HL-60/S4 (cell line): ENCODE results near the gene PMS2.
"Not testable (repeated sequence)": the region's sequence is repeated elsewhere in the genome, so short reads cannot be mapped to it uniquely, and the experiment has no call there.

Experiments used
- in situ Hi-C: fragments of 300-500 bp; cut with MboI; formaldehyde crosslinking; loops from 2 replicates; pipeline ENCODE4 v1.14.3; 2022; ENCODE audit warnings: low sequenced_read_pairs

PMS2 gene

GRCh38 chr7:5924180-5924579 lies 84.7 kb downstream of the PMS2 start:
- in situ Hi-C loops = not testable (repeated sequence)
